Neural cell (in vitro differentiated cells): Measurements from ENCODE around the gene ITM2B.

ENCODE experiments used
- CTCF ChIP-seq: fragments of 450-650 bp; IDR thresholded peaks from 2 replicates; pipeline ENCODE4 v1.5.1; 2014; ENCODE audit warnings: antibody characterized with exemption, mild to moderate bottlenecking, moderate library complexity; ENCODE audit not compliant: poor library complexity, severe bottlenecking
- EP300 ChIP-seq: fragments of 450-650 bp; conservative IDR thresholded peaks from 2 replicates; pipeline ENCODE4 v1.6.1; 2014; ENCODE audit warnings: antibody characterized with exemption, mild to moderate bottlenecking, moderate library complexity; ENCODE audit not compliant: poor library complexity, severe bottlenecking
- EZH2 ChIP-seq: fragments of 200-600, 300-800 bp; shearing (Covaris generic), sonication (generic); IDR thresholded peaks from 2 replicates; pipeline ENCODE4 v1.6.1; 2014; ENCODE audit warnings: antibody characterized with exemption, low read length, borderline replicate concordance, mild to moderate bottlenecking; ENCODE audit not compliant: insufficient read depth, poor library complexity, severe bottlenecking
- MXI1 ChIP-seq: fragments of 450-650 bp; conservative IDR thresholded peaks from 2 replicates; pipeline ENCODE4 v1.6.1; 2014; ENCODE audit warnings: antibody characterized with exemption, mild to moderate bottlenecking; ENCODE audit not compliant: poor library complexity, severe bottlenecking
- POLR2AphosphoS5 ChIP-seq: IDR thresholded peaks from 2 replicates; pipeline ENCODE4 v1.6.1; 2012
- RAD21 ChIP-seq: fragments of 450-650 bp; conservative IDR thresholded peaks from 2 replicates; pipeline ENCODE4 v1.6.1; 2014; ENCODE audit warnings: antibody characterized with exemption, mild to moderate bottlenecking, moderate library complexity
- REST ChIP-seq: IDR thresholded peaks from 2 replicates; pipeline ENCODE4 v1.6.1; 2012; ENCODE audit warnings: borderline replicate concordance
- SMC3 ChIP-seq: fragments of 450-650 bp; conservative IDR thresholded peaks from 2 replicates; pipeline ENCODE4 v1.6.1; 2014; ENCODE audit warnings: antibody characterized with exemption, mild to moderate bottlenecking, moderate library complexity; ENCODE audit not compliant: poor library complexity
- TAF1 ChIP-seq: IDR thresholded peaks from 2 replicates; pipeline ENCODE4 v1.6.1; 2012; ENCODE audit warnings: low read depth

- no peak for TF ChIP-seq CTCF
- no peak for TF ChIP-seq TAF1
- TF ChIP-seq RAD21, result no peak
- TF ChIP-seq REST, result no peak
- no peak for TF ChIP-seq EZH2
- no peak for TF ChIP-seq POLR2AphosphoS5
- no peak for TF ChIP-seq EP300
- TF ChIP-seq MXI1, result no peak
- TF ChIP-seq SMC3, result no peak
These were observed 46.3 kb upstream of the ITM2B start for GRCh38 chr13:48186722-48187121.
